GM19438 (cell line): ENCODE results near the gene NEUROD4.

ENCODE experiments used
- ATAC-seq: cut with Tn5 transposase; IDR thresholded peaks from one replicate; pipeline ENCODE4 v1.9.1; 2021; ENCODE audit warnings: low read depth; ENCODE audit not compliant: unreplicated experiment

NEUROD4 gene

DNA sequence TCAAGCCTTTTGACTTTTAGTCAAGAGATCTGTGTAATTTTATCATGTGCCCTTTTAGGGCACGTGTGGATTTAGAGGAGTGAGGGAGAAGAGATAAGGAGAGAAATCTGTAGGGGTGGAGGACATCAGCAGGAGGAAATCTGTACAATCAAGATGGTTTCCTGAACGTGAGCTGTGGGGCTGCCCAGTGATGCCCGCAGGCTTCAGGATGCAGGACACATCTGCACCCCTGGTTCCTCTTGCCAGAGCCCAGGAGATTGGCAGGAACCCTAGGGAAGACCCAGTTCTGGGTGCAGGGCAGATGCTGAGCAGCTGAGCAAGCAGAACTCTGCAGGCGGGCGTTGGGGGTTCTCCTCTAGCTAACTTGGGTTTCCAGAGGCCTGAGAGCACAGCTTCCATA lies 23.6 kb upstream of the NEUROD4 start:
- ATAC-seq = no peak

DNA sequence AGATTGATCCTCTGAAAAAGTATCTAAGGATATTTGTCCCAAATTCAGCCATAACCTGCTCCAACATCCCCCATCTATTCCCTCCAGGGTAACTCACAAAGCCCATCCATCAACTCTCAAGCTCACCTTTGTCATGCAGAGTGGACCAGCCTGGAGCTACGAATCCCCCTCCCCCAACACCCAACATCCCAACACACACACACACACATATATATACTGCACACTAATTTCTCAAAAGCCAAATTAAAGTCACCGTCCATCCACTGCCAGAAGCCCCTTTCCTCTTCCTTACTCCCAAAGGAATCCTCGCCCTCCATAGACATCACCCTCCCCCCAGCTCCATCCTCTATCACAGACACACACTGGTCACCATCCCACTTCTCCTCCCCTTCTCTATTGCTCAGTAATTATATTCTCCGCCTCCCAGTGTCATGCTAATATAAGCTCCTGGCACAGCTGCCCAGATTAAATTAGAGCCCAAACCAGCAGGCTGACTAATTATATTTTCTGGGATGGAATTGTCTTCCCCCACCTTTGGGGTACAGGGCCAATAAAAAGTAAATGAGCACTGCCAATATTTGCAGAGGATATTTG lies 21.7 kb upstream of the NEUROD4 start:
- no peak for ATAC-seq

DNA sequence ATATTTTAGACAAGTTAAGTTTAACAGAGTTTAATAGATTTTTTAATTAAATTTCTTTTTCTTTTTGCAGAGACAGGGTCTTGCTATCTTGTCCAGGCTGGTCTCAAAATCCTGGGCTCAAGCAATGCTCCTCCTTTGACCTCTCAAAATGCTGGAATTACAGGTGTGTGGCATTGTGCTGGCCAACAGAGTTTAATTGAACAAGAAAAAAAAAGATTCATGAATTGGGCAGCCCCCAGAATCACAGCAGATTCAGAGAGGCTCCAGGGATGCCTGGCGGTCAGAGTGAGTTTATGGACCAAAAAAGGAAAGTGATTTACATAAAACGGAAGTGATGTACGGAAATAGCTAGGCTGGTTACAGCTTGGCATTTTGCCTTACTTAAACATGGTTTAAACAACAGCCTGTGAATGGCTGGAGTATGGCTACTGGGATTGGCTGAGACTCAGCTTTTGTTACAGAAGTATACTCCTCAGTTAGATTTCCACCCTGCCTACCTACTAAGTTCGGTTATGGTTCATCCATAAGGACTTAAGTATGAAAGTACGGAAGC lies 20.7 kb upstream of the NEUROD4 start:
- ATAC-seq = no peak

DNA sequence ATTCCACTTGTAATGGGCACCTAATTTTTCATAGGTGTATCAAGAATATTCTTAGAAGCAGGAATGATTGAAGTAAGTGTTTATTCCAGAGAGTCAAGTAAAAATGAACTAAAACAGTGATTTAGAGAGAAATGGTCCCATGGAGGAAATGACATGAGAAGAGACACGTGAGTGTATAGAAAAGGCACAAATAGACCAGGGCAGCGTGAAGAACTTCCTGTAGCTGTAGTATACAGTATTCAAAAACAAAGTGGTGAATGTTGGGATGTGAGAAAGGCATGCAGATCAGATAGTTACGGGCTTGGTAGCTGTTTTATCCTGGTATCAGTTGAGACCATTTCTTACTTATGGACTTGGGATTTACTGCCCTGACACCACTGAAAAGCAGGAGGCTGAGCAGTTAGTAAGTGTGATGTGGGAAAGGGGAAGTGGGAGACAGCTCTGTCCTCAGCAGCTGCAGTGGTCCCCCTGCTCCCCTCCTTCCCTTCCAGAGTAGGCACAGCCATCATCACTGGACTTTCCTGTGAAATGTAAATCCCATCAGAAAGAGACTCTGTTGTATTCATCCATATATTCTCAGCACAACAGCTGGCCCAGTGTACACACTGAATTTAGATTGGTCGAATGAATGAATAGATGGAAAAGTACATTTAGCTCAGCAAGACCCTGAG lies 18.4 kb upstream of the NEUROD4 start:
- ATAC-seq = no peak

DNA sequence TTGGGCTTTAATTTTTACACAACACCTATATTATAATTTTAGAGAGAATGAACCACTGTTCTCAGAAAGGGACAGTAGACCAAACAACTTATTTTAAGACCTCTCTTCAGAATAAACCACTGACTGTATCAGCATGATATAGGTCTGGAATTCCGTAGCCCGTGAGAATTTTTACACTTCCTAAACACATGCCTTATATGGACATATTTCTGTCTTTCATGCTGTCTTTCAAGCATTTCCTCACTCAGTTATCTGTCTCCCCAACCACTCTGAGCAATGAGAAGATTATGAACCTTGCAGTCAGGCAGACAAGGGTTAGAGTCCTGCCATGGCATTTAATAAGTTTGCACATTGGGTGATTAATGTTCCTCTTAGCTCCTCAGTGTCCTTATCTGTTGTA lies 17.4 kb upstream of the NEUROD4 start:
- no peak for ATAC-seq

DNA sequence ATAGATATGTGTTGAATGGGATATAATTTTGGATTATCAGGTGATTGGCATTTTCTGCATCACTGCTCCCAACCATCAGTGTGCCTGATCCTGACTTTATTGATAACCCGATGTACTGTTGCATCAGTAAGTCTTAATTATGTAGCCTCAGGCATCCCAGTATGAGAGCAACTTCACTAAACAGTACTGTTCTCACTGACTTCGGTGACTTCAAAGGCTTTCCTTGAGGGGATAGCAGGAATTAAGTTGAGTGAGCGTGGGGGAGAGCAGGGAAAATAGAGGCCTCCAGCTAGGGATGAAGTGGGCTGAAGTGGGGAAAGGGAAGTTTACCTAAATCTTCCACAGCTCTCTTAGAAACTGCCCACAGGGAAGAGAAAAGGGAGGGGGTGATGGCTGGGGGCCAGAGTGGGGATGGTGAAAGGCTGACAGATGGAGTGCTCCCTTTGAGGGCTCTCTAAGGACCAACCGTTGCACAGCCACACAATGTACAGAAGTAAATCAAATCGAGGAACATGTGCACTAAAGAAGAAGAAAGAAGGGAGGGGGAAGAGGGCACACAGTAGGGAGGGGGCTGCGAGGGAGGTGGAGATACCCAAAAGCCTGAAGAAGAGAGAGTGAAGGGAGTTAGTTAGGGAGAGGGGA lies 10.7 kb upstream of the NEUROD4 start:
- ATAC-seq = no peak

DNA sequence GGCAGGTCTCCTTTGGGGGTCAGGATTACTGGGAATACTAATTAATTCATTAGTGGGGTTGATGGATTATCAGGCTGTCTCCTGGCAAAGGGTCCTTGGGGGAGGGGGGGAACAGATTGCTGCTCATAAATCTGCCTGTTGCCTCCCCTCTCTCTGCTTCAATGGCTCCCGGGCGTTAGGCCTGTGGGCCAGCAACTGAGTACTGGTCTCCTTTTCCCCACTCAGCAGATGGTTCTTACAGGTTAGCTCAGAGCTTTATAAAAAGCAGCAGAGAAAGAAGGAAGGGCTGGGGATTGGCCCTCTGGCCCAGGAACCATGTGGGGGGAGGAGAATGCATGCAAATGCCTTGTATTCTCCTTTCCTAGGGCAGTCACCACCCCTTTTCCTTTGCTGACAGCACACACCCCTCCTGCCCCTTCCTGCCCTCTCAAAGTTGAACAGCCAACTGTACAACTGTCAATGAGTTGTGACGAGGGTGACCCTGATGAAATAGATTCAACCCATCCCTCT lies 2.3 kb upstream of the NEUROD4 start:
- no peak for ATAC-seq

DNA sequence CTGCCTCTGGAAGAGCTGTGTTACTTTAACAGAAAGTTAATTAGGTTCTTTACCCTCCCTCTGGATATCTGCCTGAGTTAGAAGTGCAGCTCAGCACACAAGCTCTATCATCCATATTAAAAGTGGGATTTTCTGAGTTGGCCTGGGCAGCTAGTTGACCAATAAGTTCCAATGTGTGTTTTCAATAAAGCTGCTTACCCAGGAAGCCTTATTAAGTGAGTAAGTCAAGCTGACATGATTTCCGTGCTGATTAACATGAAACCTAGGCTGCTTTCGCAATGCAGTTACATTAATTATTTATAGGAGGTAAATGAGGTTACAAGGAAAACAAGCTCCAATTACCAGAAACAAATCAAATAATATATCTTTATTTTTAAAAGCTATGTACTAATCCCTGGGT lies 4.8 kb downstream of the NEUROD4 start:
- ATAC-seq = no peak

DNA sequence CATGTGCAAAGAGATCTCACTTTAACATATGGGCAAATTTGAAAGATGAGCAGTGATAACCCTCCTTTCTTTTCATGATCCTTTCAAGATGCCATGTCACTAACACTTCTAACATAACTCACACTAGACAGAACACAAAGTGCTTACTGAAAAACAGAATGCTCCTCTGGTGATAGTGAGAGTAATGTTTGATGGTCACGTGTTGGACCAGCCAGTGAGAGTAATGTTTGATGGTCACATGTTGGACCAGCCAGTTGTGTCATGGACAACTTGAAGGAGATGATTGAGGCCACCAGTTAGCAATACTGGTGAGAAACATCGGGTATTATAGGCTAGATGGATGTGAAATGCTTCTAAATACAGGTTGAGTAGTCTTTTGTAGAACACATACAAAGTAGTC lies 5.7 kb downstream of the NEUROD4 start:
- ATAC-seq = no peak

DNA sequence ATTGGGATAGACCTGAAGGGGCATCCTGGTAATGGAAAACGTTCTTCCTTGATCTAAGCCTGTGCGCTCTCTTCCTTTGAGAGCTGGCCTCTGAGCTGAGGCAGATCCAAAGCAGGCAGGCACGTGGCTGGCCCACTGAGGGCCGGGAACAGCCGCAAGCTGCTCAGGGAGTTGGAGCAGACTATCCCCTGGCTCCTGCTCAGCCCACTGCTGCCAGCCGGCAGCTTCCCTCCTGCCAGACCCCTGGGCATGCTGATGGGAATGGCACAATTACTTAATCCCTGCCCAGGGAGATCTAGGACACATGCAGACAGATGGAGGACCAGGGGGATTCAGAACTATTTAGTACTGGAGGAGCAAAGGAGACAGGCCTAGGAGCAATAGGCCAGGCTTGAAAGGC lies 14.4 kb downstream of the NEUROD4 start:
- no peak for ATAC-seq

DNA sequence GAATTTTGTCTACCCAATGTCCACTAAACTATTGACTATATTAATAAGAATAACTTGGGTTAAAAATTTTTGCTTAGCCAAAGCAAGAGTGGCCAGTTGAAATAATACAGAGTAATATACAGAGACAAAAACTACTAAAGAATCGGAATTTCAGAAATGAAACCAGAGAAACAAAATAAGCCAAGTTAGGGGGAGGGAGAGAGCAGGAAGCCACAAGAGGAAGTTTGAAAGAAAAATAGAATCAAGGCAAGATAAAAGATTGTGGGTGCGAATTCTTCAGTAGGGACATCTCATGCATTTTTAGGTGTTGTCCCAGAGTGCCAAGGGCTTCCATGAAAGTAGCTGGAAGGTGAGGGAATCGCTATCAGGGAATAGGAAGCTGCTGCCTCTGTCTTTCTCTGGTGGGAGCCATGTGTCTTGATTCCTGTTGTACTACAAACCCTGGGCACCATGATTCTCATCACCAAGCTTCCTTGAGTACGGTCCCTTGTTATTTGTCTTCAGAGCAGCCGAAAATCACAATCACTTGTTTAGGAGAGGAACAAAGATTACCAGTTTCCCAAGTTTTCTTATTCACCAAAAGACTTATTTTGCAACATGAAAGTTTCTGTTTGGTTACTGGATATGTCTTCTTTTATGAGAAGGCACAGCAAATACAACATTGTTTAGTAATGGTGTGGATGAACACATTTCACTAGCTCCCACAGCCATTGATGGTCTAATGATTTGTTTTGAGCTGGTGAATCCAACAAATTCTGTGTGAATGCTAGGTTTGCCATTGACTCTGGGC lies 16.7 kb downstream of the NEUROD4 start:
- no peak for ATAC-seq

DNA sequence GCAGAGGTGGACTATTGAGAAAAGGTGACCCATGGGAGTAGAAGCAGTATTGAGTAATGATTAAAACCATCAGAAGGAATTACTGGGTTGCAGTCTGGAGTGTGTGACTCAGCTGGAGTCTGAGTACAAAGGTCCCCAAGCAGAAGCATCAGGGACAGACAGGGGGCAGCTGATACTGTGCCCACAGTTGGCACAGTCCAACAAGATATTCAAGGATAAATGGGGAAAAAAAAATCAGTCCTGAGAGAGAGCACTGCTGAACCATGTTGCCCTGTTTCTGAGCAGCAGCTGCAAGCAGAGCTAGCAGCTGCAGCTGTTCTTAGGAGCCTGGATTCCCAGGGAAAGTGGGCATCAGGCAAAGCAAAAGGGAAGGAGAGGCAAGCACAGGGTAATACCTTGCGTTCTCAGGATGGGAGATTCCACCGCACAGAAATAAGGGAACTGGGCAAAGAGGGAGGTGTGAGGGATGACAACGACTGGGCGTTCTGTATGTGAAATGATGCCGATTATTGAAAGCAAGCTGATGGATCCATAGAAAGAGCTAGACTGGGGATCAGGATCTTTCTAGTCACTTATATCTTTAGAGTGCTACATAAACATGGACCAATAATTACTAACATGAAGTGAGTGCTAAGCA lies 17.7 kb downstream of the NEUROD4 start:
- no peak for ATAC-seq

DNA sequence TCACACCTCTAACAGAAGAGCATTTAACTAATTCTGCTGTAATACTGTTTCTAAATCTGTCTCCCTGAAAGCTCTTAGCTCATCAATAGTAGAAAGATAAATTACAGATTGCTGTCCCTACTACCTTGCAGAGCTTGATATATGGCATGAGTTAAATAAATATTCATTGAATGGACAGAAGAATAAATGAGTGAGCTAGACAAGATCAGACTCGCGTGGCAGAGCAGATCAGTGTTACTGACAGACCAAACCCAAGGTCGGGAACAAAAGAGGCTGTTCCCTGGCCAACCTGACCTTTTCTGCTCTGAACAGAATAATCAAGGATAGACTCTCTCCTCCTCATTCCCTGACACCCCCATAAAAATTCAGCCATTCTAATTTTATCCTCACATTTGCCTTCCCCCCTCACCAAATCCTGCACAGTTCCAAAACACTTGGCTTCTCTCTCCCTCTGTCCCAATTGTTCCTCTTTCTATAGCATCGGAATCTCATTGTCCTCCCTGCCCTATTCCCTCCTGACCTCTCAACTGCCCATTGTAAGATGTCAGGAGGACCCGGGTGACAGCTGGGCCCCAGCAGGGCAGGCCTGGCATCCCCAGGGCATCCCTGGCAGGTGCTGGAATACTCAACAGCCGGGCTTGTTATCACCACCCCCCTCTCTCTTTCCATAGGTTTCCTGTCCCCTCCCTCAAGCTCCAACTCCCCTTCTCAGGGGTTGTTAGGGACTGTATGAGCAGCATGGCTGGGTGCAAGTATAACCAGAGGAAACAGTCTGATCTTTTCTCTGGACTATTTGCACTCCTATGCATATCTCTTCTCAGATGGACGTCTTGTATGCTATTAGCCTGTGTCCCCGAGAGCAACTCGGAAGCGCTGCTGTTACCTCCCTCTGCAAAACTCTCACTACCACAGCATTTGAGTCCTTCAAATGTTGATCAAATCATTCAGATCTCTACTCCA lies 19.9 kb downstream of the NEUROD4 start:
- no peak for ATAC-seq

DNA sequence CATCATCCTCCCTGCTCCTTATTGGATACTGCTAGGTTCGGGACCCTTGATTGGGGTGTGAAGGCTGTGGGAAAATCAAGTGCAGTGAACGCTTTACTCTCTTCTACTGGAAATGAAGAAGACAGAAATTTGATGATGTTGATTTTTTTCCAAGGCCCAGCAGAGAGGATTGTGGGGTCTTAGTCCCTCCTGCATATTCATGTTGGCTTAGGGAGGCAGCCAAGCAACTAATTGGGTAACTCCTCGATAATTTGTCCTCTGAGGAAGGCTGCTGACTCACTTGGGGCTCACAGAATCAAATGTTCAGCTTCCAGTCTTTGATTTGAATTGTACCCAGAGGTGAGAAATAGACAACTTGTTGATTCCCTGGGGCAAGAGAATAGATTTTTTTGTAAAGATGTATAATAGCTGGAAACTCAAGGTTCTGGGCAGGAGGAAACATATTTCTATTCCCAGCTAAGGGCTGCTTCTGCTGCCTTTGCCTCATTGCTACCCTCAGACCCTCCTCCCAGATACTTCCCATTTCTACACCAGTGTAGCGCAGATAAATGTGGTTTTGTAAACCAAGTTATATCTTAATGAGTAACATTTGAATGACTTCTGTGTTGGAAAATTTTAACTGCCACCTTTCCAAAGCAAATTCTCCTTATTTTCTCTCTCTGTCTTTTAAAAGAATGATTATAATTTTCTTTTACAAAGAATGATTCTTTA lies 21.7 kb downstream of the NEUROD4 start:
- no peak for ATAC-seq

DNA sequence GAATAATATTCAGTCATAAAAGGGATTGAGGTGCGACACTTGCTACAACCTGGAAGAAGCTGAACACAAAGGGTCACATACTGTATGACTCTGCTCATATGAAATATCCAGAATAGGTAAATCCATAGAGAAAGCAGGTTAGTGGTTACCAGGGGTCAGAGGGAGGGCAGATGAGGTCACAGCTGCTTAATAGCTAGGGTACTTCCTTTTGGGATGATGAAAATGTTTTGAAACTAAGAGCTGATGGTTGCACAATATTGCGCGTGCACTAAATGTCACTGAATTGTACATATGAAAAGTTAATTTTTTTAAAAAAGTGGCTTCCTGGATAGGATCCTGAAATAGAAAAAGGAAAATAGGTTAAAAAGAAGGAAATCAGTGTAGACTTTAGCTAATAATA lies 23.8 kb downstream of the NEUROD4 start:
- ATAC-seq = no peak

DNA sequence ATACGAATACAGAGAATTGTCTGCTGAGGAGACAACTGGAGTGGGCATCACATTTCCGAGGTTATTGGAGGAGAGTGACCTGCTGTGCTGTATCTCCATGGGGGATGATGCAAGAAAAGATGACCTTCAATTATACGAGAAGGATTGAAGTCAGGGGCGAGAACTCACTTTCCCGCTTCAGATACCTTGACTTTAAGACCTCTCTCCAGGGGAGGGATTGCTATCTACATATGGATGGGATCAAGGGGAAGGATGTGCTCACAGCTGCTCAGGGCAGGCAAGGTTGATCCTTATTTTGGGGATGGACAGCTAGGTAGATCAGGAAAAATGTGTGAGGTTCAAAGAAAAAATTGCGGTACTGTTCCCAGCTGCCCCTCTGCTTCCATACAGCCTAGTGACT lies 24.4 kb downstream of the NEUROD4 start:
- no peak for ATAC-seq

DNA sequence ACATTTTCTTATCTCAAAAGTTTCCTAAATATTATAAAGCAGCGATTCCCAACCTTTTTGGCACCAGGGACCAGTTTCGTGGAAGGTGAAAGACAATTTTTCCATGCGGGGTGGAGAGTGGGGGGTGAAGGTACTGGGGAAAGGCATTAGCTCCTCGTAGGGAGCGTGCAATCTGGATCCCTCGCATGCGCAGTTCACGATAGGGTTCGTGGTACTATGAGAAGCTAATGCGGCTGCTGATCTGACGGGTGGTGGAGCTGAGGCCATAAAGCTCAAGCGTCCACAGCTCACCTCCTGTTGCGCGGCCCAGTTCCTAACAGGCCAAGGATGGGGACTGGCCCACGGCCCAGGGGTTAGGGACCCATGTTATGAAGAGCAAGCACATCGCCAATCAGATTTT lies 29.9 kb downstream of the NEUROD4 start:
- ATAC-seq = no peak

DNA sequence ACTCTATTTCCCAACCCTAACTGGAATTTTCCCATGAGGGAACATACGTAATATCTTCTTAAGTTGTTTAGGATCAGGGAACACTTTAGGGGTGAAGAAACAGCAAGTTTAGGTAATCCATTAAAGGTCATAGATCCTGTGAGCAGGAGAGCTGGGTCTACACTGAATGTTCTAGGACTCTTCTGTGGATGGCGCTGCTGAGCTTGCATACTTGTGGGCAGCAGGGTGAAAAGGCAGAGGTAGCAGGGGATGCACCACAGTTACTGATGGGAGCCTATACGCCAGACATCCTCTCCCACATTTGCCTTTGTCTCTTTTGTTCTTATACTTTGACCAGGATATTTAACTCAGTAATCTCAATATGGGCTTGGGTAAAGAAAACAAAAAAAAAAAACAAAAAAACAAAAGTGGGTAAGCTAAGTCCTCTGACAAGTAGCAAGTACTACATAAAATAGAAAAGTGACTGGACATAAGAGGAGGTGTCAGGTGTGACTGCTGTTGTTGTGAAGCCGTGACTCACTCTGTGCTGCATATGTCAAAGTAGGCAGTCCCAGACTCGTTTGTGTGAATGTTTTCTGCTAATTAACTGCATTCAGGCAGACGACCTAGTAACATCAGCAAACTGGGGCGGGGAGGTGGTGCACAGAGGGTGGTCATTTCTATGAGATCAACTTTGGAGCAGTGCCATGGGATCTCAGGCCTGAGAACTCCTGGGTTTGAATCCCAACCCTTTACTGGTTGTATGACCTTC lies 31.6 kb downstream of the NEUROD4 start:
- no peak for ATAC-seq
